Hematopoietic multipotent progenitor cell treated with erythropoietin and hydrocortisone succinate and interleukin-3 and kit ligand, for 8 days (in vitro differentiated cells): Measurements from ENCODE around the gene KRTAP2-4.
A peak's percentile ranks its signal among the peaks of the same experiment; 100 is the strongest.
"Not testable (repeated sequence)": the region's sequence is repeated elsewhere in the genome, so short reads cannot be mapped to it uniquely, and the experiment has no call there.

Experiments
- DNase-seq: peaks from one replicate; pipeline ENCODE4 v3.0.0-alpha.2; 2015

KRTAP2-4 gene

GRCh38 chr17:41065829-41066624 lies at the start of gene KRTAP2-4:
Gene KRTAP2-4 (minus strand): TSS chr17:41065879. CDS start chr17:41065845, 34 bp downstream.
- peak; percentile 5 for DNase-seq

- no peak for DNase-seq
Observed at GRCh38 chr17:41111151-41111885, 45.6 kb upstream of the KRTAP2-4 start.

- DNase-seq: not testable (repeated sequence)
Observed at GRCh38 chr17:41108728-41109386, 43.2 kb upstream of the KRTAP2-4 start.

GRCh38 chr17:41107941-41108450 lies 42.3 kb upstream of the KRTAP2-4 start:
- no peak for DNase-seq

- not testable (repeated sequence) for DNase-seq
Observed at GRCh38 chr17:41105347-41105746, 39.7 kb upstream of the KRTAP2-4 start, which contains the start of gene KRTAP4-9. Gene KRTAP4-9 (plus strand): TSS chr17:41105389. CDS start chr17:41105389, 0 bp downstream.

- not testable (repeated sequence) for DNase-seq
Observed at GRCh38 chr17:41104386-41105038, 38.8 kb upstream of the KRTAP2-4 start.

GRCh38 chr17:41103896-41104295 lies 38.2 kb upstream of the KRTAP2-4 start:
- DNase-seq: no peak

- DNase-seq: no peak
Observed at GRCh38 chr17:41101586-41102259, 36.0 kb upstream of the KRTAP2-4 start, which contains the start of gene KRTAP4-16. Gene KRTAP4-16 (minus strand): TSS chr17:41102209. CDS start chr17:41102209, 0 bp downstream.

DNA sequence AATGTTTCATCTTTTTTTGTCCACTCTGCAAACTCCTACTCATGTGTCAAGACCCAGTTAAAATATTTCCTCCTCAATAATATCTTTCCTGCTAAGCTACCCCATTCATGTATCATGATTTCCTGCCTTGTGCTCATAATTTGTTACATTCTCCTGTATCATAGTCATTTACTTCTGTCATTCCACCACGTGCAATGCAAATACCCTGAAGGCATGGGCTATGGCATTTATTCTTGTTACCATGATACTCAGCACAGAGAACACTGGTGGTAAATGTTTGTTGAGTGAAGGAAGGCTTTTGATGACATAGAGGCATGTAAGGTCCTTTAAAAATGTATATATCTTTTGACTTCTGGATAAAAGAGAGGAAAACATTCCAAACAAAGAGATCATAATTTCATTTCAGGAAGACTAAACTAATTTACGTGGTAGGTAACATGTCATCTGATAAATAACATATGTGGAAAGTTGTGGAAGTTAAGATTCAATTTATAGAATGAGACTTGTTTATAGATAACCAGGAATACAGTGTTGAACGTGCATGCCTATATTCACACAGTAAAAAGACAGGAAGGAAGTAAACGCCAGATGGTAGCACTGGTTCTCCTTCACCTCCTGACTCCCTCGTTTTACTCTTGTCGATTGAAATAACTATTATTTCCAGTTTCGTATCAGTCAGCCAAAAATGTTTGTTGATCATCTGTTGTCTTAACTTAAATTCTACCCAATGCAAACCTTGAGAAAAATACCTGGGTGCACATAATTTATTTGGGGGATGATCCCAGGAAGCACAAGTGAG lies 34.2 kb upstream of the KRTAP2-4 start:
- DNase-seq: not testable (repeated sequence)

GRCh38 chr17:41098481-41098880 lies 32.8 kb upstream of the KRTAP2-4 start:
- DNase-seq: no peak

- no peak for DNase-seq
Observed at GRCh38 chr17:41098042-41098441, 32.4 kb upstream of the KRTAP2-4 start, which contains the start of gene KRTAP4-8. Gene KRTAP4-8 (minus strand): TSS chr17:41098142. CDS start chr17:41098084, 58 bp downstream.

DNA sequence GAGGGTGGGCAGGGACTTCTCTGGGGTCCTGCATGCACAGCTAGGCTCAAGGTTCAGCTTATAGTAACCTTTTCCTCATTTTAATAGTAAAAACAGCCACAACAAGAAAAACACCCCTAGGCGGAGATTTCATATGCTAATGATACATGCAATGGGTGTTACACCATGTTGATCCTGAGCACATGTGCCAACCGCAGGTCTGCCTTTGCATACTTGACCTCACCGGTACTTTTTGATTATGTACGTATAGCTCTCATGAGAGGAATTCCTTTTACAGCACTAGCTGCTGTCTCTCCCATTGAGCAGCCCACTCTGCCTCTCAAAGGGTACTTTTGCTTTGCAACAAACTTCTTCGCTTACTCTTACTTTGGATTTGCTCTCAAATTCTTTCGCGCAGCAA lies 30.4 kb upstream of the KRTAP2-4 start:
- DNase-seq: no peak

GRCh38 chr17:41088760-41089352 lies 23.2 kb upstream of the KRTAP2-4 start:
- not testable (repeated sequence) for DNase-seq

DNA sequence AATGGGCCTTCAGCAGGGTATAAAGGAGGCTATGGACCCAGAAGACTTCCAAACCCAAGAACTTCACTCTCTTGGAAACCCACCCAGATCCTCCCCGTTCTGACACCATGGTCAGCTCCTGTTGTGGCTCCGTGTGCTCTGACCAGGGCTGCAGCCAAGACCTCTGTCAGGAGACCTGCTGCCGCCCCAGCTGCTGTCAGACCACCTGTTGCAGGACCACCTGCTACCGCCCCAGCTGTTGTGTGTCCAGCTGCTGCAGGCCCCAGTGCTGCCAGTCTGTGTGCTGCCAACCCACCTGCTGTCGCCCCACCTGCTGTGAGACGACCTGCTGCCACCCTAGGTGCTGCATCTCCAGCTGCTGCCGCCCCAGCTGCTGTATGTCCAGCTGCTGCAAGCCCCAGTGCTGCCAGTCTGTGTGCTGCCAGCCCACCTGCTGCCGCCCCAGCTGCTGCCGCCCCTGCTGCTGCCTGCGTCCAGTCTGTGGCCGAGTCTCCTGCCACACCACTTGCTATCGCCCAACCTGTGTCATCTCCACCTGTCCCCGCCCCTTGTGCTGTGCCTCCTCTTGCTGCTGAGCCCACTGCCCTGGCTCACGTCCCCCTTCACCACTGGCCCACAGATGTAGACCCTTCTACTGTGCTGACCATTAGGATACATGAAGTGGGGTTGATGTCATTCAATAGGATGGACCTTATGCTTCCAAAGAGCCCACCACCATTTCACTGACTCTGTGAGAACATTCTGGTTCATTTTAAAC lies 18.6 kb upstream of the KRTAP2-4 start, which contains the start of gene KRTAP4-7:
TSS of gene KRTAP4-7 (plus strand) at position 51 of the 757 bp plus-strand sequence. CDS start at position 108, 57 bp downstream.
- not testable (repeated sequence) for DNase-seq

DNA sequence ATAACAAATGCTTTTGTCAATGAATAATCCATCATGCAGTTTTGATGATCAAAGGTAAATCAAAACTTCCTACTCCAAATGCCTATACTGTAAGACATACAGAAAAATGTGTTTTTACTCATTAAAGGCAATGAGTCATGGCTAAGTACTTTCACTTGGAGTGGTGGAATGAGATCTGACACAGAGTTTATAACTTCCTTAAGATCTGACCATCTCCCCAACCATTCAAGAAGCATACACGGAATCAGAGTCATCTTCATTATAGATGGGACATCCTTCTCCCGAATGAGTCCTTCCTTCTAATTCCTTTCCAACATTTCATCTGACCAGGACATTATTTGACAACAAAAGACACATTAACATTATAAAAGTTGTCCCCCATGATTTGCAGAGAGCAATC lies 17.7 kb upstream of the KRTAP2-4 start:
- DNase-seq: not testable (repeated sequence)

- DNase-seq: no peak
Observed at GRCh38 chr17:41082626-41083025, 16.9 kb upstream of the KRTAP2-4 start.

- DNase-seq: no peak
Observed at GRCh38 chr17:41076788-41077187, 11.1 kb upstream of the KRTAP2-4 start.

- DNase-seq: no peak
Observed at GRCh38 chr17:41073676-41074075, 8.0 kb upstream of the KRTAP2-4 start.

GRCh38 chr17:41071606-41072360 lies 6.1 kb upstream of the KRTAP2-4 start:
- no peak for DNase-seq
